ENCODE measurements around the gene GIMAP1.
"Not testable (repeated sequence)": the region's sequence is repeated elsewhere in the genome, so short reads cannot be mapped to it uniquely, and the experiment has no call there.

GIMAP1 gene

GRCh38 chr7:150716368-150716767 is at the start of gene GIMAP1:
Gene GIMAP1 (plus strand): TSS chr7:150716613. CDS start chr7:150719048, 2,435 bp downstream.
- peak in 2 of 4 experiments; percentile 59 to 63 for DNase-seq

GRCh38 chr7:150668472-150668911 is 47.9 kb upstream of the GIMAP1 start:
- DNase-seq, result peak in 1 of 4 experiments; percentile 18

- no peak for DNase-seq
Observed at GRCh38 chr7:150668977-150669376, 47.4 kb upstream of the GIMAP1 start.

GRCh38 chr7:150671798-150672585 is 44.4 kb upstream of the GIMAP1 start:
- not testable (repeated sequence) for DNase-seq

- no peak for DNase-seq
Observed at GRCh38 chr7:150675714-150676113, 40.7 kb upstream of the GIMAP1 start.

- DNase-seq, result not testable (repeated sequence)
Observed at GRCh38 chr7:150676276-150676675, 40.1 kb upstream of the GIMAP1 start.

GRCh38 chr7:150676854-150677253 is 39.6 kb upstream of the GIMAP1 start:
- not testable (repeated sequence) for DNase-seq

GRCh38 chr7:150678601-150679000 is 37.8 kb upstream of the GIMAP1 start:
- DNase-seq, result peak in 1 of 4 experiments; percentile 21

- not testable (repeated sequence) for DNase-seq
Observed at GRCh38 chr7:150680364-150680763, 36.0 kb upstream of the GIMAP1 start.

- no peak for DNase-seq
Observed at GRCh38 chr7:150685219-150686029, 31.0 kb upstream of the GIMAP1 start, which contains the start of gene GIMAP2. Gene GIMAP2 (plus strand): TSS chr7:150685706. CDS start chr7:150687060, 1,354 bp downstream.

- no peak for DNase-seq
Observed at GRCh38 chr7:150686030-150686631, 30.3 kb upstream of the GIMAP1 start.

GRCh38 chr7:150688630-150689029 is 27.8 kb upstream of the GIMAP1 start:
- DNase-seq, result no peak

GRCh38 chr7:150695654-150696053 is 20.8 kb upstream of the GIMAP1 start:
- DNase-seq, result no peak

GRCh38 chr7:150703209-150703608 is 13.2 kb upstream of the GIMAP1 start:
- no peak for DNase-seq

GRCh38 chr7:150715293-150715692 is 1.1 kb upstream of the GIMAP1 start:
- DNase-seq, result no peak

GRCh38 chr7:150715738-150716137 is 675 bp upstream of the GIMAP1 start:
- DNase-seq, result no peak

GRCh38 chr7:150716939-150717338 is 526 bp downstream of the GIMAP1 start:
- no peak for DNase-seq

- no peak for DNase-seq
Observed at GRCh38 chr7:150717814-150718420, 1.5 kb downstream of the GIMAP1 start.

GRCh38 chr7:150719436-150719835 is 3.0 kb downstream of the GIMAP1 start:
- DNase-seq, result no peak

GRCh38 chr7:150719960-150720891 is 3.8 kb downstream of the GIMAP1 start:
- no peak for DNase-seq

- no peak for DNase-seq
Observed at GRCh38 chr7:150721970-150722373, 5.6 kb downstream of the GIMAP1 start.

Measured in activated naive CD4-positive, alpha-beta T cell (primary cell).